SU-DHL-6 (cell line): ENCODE measurements around the gene MYO10.
"Not testable (repeated sequence)": the region's sequence is repeated elsewhere in the genome, so short reads cannot be mapped to it uniquely, and the experiment has no call there.

Experiments
- H2AFZ ChIP-seq: fragments of 200-600 bp; sonication (generic); 2 replicates; pipeline ENCODE4 v1.6.1; 2014; ENCODE audit warnings: low read depth, mild to moderate bottlenecking, moderate library complexity, mixed read lengths, antibody characterized with exemption, low read length; ENCODE audit not compliant: severe bottlenecking
- H3F3A ChIP-seq: fragments of 200-600 bp; shearing (Covaris generic); 2 replicates; pipeline ENCODE4 v1.6.0; 2016; ENCODE audit warnings: antibody characterized with exemption, mild to moderate bottlenecking; ENCODE audit not compliant: insufficient read depth
- H3K27ac ChIP-seq: fragments of 200-600 bp; sonication (generic); 2 replicates; pipeline ENCODE4 v1.5.1; 2016; ENCODE audit warnings: low read depth, mild to moderate bottlenecking, low read length, moderate library complexity, mixed read lengths
- H3K27me3 ChIP-seq: fragments of 200-600 bp; sonication (generic), shearing (Covaris generic); 2 replicates; pipeline ENCODE4 v1.6.0; 2014; ENCODE audit warnings: mild to moderate bottlenecking, low read length
- H3K36me3 ChIP-seq: fragments of 200-600 bp; sonication (generic); 2 replicates; pipeline ENCODE4 v1.6.1; 2014; ENCODE audit warnings: mild to moderate bottlenecking, low read length, mixed read lengths
- H3K4me2 ChIP-seq: fragments of 300-600, 200-600 bp; shearing (Covaris generic), sonication (generic); 2 replicates; pipeline ENCODE4 v1.6.0; 2014; ENCODE audit warnings: low read length, low read depth, mild to moderate bottlenecking; ENCODE audit not compliant: poor library complexity, severe bottlenecking
- H3K4me3 ChIP-seq: fragments of 200-600 bp; sonication (generic); 2 replicates; pipeline ENCODE4 v1.5.1; 2014; ENCODE audit warnings: antibody characterized with exemption, low read length, mild to moderate bottlenecking, mixed read lengths; ENCODE audit not compliant: insufficient read depth, poor library complexity, severe bottlenecking
- H3K79me2 ChIP-seq: fragments of 200-600 bp; sonication (generic); 2 replicates; pipeline ENCODE4 v1.6.1; 2014; ENCODE audit warnings: mild to moderate bottlenecking, low read length, moderate library complexity; ENCODE audit not compliant: insufficient read depth
- H3K9ac ChIP-seq: fragments of 200-600 bp; sonication (generic); 2 replicates; pipeline ENCODE4 v1.7.0; 2014; ENCODE audit warnings: mild to moderate bottlenecking, low read length
- H3K9me2 ChIP-seq: fragments of 200-600 bp; sonication (generic); replicated peaks from 2 replicates; pipeline ENCODE4 v1.6.1; 2014; ENCODE audit warnings: low read length; ENCODE audit not compliant: insufficient read depth
- H3K9me3 ChIP-seq: fragments of 200-600 bp; sonication (generic); 2 replicates; pipeline ENCODE4 v1.6.1; 2014; ENCODE audit warnings: low read length, mixed read lengths; ENCODE audit not compliant: insufficient read depth
- H4K20me1 ChIP-seq: fragments of 200-600 bp; sonication (generic); 2 replicates; pipeline ENCODE4 v1.6.1; 2014; ENCODE audit warnings: low read depth, mild to moderate bottlenecking, antibody characterized with exemption, low read length, moderate library complexity, mixed read lengths
- EZH2phosphoT487 ChIP-seq: fragments of 200-600 bp; sonication (generic), shearing (Covaris generic); conservative IDR thresholded peaks from 2 replicates; pipeline ENCODE4 v1.6.1; 2018; ENCODE audit warnings: mild to moderate bottlenecking, antibody characterized with exemption, low read length, moderate library complexity, mixed read lengths
- TF ChIP-seq, protein P1 (sequence below): fragments of 200-600 bp; sonication (generic); IDR thresholded peaks from one replicate; pipeline ENCODE4 v1.5.1; 2017; ENCODE audit warnings: antibody characterized with exemption, mild to moderate bottlenecking, low read length, moderate library complexity; ENCODE audit not compliant: insufficient read depth, poor library complexity, severe bottlenecking

MYO10 gene

DNA sequence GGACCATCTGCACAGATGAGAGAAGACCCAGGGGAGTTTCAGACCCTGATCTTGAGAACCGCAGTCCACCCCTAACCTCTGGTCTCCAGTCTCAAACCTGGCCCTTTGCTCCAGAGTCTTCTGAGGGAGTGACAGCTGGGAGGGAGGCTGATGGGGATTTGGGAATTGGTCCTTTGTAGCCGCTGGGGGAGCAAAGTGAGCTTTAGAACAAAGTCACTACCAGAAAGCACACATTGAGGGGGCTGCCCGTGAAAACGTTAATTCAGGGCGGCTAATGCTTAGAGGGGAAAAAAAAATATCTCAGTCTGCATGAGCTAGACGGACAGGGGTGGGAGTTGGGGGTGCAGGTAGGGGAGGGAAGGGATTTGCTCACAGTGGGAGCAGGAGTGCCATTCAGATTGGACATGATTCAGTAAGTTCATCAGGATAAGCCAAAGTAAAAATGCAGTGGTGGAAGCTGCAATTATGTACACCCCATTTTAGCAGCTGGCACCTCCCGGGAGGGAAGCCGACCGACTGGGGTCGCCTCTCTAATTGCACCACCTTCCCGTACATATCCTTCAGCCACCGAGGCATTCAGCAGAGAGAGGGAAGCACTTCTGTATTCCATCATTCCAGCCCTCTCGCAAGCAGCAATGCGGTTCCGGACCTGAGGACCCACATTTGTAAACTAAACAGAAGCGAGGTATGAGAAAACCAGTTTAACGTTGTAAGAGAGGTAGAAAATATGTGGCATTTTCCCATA is 195.8 kb downstream of the MYO10 start:
- Histone ChIP-seq H3K36me3 (no peaks in the 10 kb centered on the region), H3K9ac (no peak overlapping the region), H3K4me2 (no peak overlapping the region), H3K27me3 (no peaks in the 10 kb centered on the region), H3K79me2 (no peaks in the 10 kb centered on the region), H2AFZ (no peak overlapping the region), H4K20me1 (no peaks in the 10 kb centered on the region), H3F3A (no peaks in the 10 kb centered on the region), H3K4me3 (no peak overlapping the region), H3K27ac (no peak overlapping the region), H3K9me3 (no peaks in the 10 kb centered on the region), H3K9me2 (no peaks in the 10 kb centered on the region)
- no peak for TF ChIP-seq EZH2phosphoT487
- TF ChIP-seq, protein P1, sequence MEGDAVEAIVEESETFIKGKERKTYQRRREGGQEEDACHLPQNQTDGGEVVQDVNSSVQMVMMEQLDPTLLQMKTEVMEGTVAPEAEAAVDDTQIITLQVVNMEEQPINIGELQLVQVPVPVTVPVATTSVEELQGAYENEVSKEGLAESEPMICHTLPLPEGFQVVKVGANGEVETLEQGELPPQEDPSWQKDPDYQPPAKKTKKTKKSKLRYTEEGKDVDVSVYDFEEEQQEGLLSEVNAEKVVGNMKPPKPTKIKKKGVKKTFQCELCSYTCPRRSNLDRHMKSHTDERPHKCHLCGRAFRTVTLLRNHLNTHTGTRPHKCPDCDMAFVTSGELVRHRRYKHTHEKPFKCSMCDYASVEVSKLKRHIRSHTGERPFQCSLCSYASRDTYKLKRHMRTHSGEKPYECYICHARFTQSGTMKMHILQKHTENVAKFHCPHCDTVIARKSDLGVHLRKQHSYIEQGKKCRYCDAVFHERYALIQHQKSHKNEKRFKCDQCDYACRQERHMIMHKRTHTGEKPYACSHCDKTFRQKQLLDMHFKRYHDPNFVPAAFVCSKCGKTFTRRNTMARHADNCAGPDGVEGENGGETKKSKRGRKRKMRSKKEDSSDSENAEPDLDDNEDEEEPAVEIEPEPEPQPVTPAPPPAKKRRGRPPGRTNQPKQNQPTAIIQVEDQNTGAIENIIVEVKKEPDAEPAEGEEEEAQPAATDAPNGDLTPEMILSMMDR: no peak

DNA sequence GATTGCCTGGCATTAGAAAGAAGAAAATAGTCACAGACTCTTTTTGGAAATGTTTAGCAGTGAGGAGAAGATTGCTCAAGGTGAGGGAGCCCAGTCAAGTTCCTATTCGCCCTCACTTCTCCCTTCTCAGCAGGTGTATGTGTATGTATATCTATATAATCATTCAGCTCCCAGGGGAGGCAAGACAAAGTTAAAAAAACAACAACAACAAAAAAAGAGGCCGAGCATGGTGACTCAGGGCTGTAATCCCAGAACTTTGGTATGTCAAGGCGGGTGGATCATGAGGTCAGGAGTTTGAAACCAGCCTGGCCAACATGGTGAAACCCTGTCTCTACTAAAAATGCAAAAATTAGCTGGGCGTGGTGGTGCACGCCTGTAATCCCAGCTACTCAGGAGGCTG is 197.7 kb downstream of the MYO10 start:
- not testable (repeated sequence) for H3K9me2 ChIP-seq, H3K9ac ChIP-seq, H3F3A ChIP-seq, H3K4me3 ChIP-seq, H3K9me3 ChIP-seq, H3K27me3 ChIP-seq, H3K27ac ChIP-seq, H2AFZ ChIP-seq, H4K20me1 ChIP-seq, H3K4me2 ChIP-seq, H3K36me3 ChIP-seq, H3K79me2 ChIP-seq

DNA sequence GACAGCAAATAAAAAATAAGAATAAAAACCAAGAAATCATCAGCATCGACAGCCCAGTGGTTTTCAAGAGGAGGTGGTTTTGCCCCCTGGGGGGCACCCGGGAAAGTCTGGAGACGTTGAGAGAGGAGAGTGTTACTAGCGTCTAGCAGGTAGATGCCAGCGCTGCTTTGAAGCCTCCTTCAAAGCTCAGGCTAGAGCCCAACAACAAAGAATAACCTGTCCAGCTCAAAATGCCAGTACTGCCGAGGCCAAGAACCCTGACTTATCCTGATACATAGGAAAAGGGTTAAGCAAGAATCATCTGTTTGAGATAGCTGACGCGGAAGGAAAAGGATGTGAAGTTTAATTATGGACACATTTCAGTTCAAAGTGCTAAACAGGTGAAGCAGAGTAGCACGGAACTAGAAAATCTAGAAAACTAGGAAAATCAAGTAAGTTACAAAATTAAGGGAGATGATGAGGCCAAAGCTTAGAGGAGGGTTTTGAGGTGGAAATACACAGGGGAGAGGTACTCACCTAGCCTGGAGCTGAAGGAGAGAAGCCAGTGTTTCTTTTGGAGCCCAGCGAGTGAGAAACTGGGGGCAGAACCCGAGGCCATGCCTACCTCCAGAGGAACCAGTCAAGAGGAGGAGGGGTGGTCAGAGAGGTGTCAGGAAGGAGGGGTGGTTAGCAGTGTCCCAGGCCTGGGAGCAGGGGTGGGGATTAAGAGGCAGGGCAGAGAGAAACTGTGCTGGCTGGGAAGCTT is 198.3 kb downstream of the MYO10 start:
- no peaks in the 10 kb centered on the region for H3K27me3 ChIP-seq
- H3K4me3 ChIP-seq: no peak overlapping the region
- H2AFZ ChIP-seq: no peak overlapping the region
- H3K4me2 ChIP-seq: no peak overlapping the region
- no peaks in the 10 kb centered on the region for H3K36me3 ChIP-seq
- H3K9me3 ChIP-seq: no peaks in the 10 kb centered on the region
- H3K9me2 ChIP-seq: no peaks in the 10 kb centered on the region
- H3K9ac ChIP-seq: no peak overlapping the region
- TF ChIP-seq EZH2phosphoT487: no peak
- TF ChIP-seq, protein P1: no peak
- H4K20me1 ChIP-seq: no peaks in the 10 kb centered on the region
- no peak overlapping the region for H3K27ac ChIP-seq
- no peaks in the 10 kb centered on the region for H3K79me2 ChIP-seq
- H3F3A ChIP-seq: no peaks in the 10 kb centered on the region

DNA sequence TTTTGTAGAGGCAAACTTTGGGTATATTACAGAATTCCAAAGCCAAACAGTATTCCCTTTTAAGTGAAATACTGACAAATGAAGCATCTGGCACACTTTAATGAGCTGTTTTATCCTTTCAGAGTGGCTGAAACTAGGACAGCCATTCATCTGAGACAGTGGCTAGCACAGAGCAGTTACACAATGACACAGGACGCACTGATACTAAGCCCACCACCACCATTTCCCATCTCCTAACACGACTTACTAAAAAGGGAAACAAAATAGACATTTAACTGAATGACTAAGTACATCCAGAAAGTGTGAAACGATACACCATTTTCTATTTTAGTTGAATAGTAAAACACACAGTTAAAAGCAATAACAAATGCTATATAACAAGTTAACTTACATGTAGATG is 198.9 kb downstream of the MYO10 start:
- TF ChIP-seq, protein P1: no peak
- TF ChIP-seq EZH2phosphoT487: no peak
- no peak overlapping the region for H3K27ac ChIP-seq
- H3K9ac ChIP-seq: no peak overlapping the region
- no peaks in the 10 kb centered on the region for H3K79me2 ChIP-seq
- no peaks in the 10 kb centered on the region for H4K20me1 ChIP-seq
- H3K4me2 ChIP-seq: no peak overlapping the region
- H3K9me2 ChIP-seq: no peaks in the 10 kb centered on the region
- no peaks in the 10 kb centered on the region for H3K9me3 ChIP-seq
- no peaks in the 10 kb centered on the region for H3K27me3 ChIP-seq
- no peak overlapping the region for H3K4me3 ChIP-seq
- H3F3A ChIP-seq: no peaks in the 10 kb centered on the region
- no peak overlapping the region for H2AFZ ChIP-seq
- H3K36me3 ChIP-seq: no peaks in the 10 kb centered on the region
